ENCODE data around the gene EXD1.
"Not testable (repeated sequence)": the region's sequence is repeated elsewhere in the genome, so short reads cannot be mapped to it uniquely, and the experiment has no call there.

Gene EXD1

DNA sequence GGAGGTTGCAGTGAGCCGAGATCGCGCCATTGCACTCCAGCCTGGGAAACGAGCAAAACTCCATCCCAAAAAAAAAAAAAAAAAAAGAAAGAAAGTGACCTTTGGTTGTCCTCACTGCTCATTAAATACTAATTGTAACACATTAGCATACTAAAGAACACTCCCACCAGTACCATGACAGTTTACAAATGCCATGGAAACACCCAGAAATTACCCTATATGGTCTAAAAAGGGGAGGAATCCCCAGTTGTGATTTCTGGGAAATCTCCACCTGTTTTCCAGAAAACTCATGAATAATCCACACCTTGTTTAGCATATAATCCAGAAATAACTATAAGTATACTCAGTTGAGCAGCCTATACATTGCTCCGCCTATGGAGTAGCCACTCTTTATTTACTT, 90.9 kb downstream of the EXD1 start:
- DNase-seq: no peak

DNA sequence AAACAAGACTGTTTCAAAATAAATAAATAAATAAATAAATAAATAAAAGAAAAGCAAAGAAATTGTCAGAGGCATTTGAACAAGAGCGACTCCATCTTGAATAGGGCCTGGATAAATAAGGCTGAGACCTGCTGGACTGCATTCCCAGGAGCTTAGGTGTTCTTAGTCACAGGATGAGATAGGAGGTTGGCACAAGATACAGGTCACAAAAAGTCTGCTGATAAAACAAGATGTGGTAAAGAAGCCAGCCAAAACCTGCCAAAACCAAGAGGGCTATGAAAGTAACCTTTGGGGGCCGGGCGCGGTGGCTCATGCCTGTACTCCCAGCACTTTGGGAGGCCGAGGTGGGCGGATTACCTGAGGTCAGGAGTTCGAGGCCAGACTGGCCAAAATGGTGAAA, 91.4 kb downstream of the EXD1 start:
- not testable (repeated sequence) for DNase-seq

DNA sequence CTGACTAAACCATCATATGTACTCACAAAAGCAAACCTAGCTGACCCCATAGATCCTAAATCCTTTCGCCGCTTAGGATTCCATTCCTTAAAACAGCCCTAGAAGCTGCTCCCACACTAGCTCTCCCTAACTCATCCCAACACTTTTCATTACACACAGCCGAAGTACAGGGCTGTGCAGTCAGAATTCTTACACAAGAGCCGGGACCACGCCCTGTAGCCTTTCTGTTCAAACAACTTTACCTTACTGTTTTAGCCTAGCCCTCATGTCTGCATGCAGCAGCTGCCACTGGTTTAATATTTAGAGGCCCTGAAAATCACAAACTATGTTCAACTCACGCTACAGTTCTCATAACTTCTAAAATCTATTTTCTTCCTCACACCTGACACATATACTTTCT, 95.0 kb downstream of the EXD1 start:
- DNase-seq: not testable (repeated sequence)

DNA sequence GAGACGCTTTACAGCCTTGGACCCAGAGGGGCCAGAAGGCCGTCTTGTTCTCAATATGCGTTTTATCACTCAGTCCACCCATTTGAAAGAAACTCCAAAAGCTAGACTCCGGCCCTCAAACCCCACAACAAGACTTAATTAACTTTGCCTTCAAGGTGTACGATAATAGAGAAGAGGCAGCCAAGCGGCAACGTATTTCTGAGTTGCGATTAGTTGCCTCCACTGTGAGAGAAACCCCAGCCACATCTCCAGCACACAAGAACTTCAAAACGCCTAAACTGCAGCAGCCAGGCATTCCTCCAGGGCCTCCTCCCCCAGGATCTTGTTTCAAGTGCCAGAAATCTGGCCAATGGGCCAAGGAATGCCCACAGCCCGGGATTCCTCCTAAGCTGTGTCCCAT, 97.1 kb downstream of the EXD1 start:
- no peak for DNase-seq
